Right lobe of liver (tissue), 6 donors: ENCODE data around the gene ZNF548. TPM values are rescaled to one million over a fixed set of nuclear protein-coding genes. Genes with fewer than 3 reads are reported as not detected.

Source experiments
- ATAC-seq, 4 donors: fragments of 200-7000 bp; cut with Tn5 transposase; one replicate each; pipeline ENCODE4 v1.9.1; 2020; ENCODE audit warnings: mild to moderate bottlenecking in 4 of 4, moderate library complexity in 4 of 4
- DNase-seq, 3 donors: peaks; one replicate each; pipeline ENCODE4 v3.0.0-alpha.2; 2020
- H3K27ac ChIP-seq, 3 donors: fragments of 200-600 bp; one replicate each; pipeline ENCODE4 v1.8.0; 2022
- H3K27me3 ChIP-seq, 2 donors: fragments of 200-600 bp; one replicate each; pipeline ENCODE4 v1.8.0; 2022
- H3K36me3 ChIP-seq, 4 donors: fragments of 200-600 bp; sonication (generic) in 1 of 4; one replicate each; pipeline versions ENCODE4 v1.5.1 to v1.8.0; 2017 to 2022; ENCODE audit warnings: control low read depth in 1 of 4
- H3K4me1 ChIP-seq, 4 donors: fragments of 200-600 bp; sonication (generic) in 1 of 4; one replicate each; pipeline versions ENCODE4 v1.5.1 to v1.8.0; 2017 to 2022; ENCODE audit warnings: control low read depth in 1 of 4
- H3K4me3 ChIP-seq, 3 donors: fragments of 200-600 bp; one replicate each; pipeline ENCODE4 v1.8.0; 2022
- H3K9me3 ChIP-seq, 4 donors: fragments of 200-600 bp; sonication (generic) in 1 of 4; one replicate each; pipeline versions ENCODE4 v1.5.1 to v1.8.0; 2017 to 2022; ENCODE audit warnings: control low read depth in 1 of 4
- POLR2A ChIP-seq: fragments of 450-650 bp; IDR thresholded peaks from one replicate; pipeline ENCODE4 v1.6.1; 2017; ENCODE audit warnings: antibody characterized with exemption, mild to moderate bottlenecking
- WGBS: methylation state at CpG from one replicate; pipeline ENCODE4 v1.1.6; 2018; ENCODE audit warnings: low coverage, low lambda C conversion rate; ENCODE audit not compliant: insufficient coverage; ENCODE audit errors: missing lambda C conversion rate; 5-methylcytosine and 5-hydroxymethylcytosine counted together
- intact Hi-C, 2 donors: fragments of 100-400 bp; cut with DNase I; formaldehyde crosslinking; loops; one replicate each; pipeline versions ENCODE4 v1.11.2 to v1.14.1; 2022
- total RNA-seq, 6 experiments: library from RNA; depleted of rRNA in 2 of 6; stranded (reverse); fragments of >200 nt in 2 of 6; fragmentation: NEBNext Ultra II Directional in 3 of 6; extraction: Animal tissue kit (Norgen Biotek cat#: 25700) in 3 of 6; gene quantifications; one replicate each; pipeline versions ENCODE4 v1.1.0 to v1.2.4, GENCODE V29; 2016 to 2023
- TF ChIP-seq, protein P1 (sequence below), 4 donors: fragments of 200-600 bp in 3 of 4; fragments of 450-650 bp in 1 of 4; IDR thresholded peaks; one replicate each; pipeline versions ENCODE4 v1.5.1 to v1.8.0; 2016 to 2022; ENCODE audit warnings: antibody characterized with exemption in 4 of 4, mild to moderate bottlenecking in 2 of 4
- donor health status: DM: no; HTN: yes; CAD: no.
- donor health status: DM: no; HTN: no; CAD: no.
- donor health status: DM: no; HTN: no; CAD: no.
- donor health status: DM: no; HTN: yes; CAD: no.
- donor health status: DM: no; HTN: yes; CAD: no.

ZNF548 gene
- total RNA-seq, 6 experiments from 2014 or later, result 2.3 to 7.0 (median 4.8) TPM

DNA sequence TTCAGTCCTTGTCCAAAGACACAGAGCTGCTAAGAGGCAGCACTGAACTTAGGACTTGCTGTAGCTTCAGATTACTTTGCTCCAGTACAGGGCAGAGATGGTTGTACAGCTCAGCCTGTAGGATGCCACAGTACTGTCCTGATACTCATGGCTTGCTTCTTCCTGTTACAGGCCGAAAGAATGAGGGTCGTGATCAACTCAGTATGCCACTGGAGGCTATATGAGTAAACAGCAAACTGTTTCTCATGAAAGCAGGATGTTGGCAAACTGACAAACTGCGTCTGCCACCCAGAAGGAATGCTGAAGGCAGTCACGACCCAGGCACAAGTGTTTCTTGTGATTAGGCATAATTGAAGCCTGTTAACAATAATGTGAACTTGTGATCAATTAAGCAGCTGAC lies 48.3 kb downstream of the ZNF548 start:
- ATAC-seq (no peak), DNase-seq (no peak)
- intact Hi-C loops, result no loop called here
- H3K36me3 ChIP-seq, result peaks cover 0 to 2% (median 0%) of the 10 kb centered on the region in 4 donors
- H3K4me3 ChIP-seq, result no peak overlapping the region
- H3K27ac ChIP-seq, result no peak overlapping the region
- peaks cover 0 to 3% (median 0%) of the 10 kb centered on the region in 4 donors for H3K9me3 ChIP-seq
- TF ChIP-seq POLR2A, result no peak
- TF ChIP-seq, protein P1, sequence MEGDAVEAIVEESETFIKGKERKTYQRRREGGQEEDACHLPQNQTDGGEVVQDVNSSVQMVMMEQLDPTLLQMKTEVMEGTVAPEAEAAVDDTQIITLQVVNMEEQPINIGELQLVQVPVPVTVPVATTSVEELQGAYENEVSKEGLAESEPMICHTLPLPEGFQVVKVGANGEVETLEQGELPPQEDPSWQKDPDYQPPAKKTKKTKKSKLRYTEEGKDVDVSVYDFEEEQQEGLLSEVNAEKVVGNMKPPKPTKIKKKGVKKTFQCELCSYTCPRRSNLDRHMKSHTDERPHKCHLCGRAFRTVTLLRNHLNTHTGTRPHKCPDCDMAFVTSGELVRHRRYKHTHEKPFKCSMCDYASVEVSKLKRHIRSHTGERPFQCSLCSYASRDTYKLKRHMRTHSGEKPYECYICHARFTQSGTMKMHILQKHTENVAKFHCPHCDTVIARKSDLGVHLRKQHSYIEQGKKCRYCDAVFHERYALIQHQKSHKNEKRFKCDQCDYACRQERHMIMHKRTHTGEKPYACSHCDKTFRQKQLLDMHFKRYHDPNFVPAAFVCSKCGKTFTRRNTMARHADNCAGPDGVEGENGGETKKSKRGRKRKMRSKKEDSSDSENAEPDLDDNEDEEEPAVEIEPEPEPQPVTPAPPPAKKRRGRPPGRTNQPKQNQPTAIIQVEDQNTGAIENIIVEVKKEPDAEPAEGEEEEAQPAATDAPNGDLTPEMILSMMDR (IDR thresholded peaks at IDR 0.05), result no peak
- WGBS, result 100% methylated on average over 1 of the region's 4 CpGs
- no peaks in the 10 kb centered on the region for H3K27me3 ChIP-seq
- H3K4me1 ChIP-seq, result peaks cover 0 to 11% (median 0%) of the 10 kb centered on the region in 4 donors

DNA sequence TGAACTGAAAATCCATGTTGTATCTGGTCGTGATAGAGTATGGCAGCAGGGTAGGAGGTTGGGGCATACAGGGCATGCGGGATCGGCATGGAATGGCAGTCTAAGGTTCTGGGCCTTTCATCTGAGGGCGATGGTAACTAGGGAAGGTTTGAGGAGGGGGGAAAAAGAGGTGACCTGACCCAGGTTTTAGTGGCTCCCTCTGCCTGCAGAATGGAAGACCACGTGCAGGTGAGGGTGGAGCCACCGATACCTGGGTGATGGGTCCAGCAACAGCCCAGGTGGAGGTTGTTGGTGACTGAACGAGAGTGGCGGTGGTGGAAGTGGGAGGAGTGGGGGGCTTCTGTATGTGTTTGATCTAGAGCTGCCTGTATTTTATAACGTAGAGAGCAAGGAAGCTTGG lies 49.3 kb downstream of the ZNF548 start:
- Histone ChIP-seq H3K4me3 (no peak overlapping the region), H3K36me3 (peaks cover 0 to 9% (median 0%) of the 10 kb centered on the region in 4 donors), H3K4me1 (peaks cover 0 to 11% (median 0%) of the 10 kb centered on the region in 4 donors), H3K27ac (no peak overlapping the region), H3K27me3 (no peaks in the 10 kb centered on the region), H3K9me3 (peaks cover 0 to 3% (median 1%) of the 10 kb centered on the region in 4 donors)
- TF ChIP-seq POLR2A, result no peak
- TF ChIP-seq, protein P1 (IDR thresholded peaks at IDR 0.05), result no peak
- ATAC-seq (no peak), DNase-seq (no peak)
- intact Hi-C loops, result no loop called here
- 98% methylated on average over 8 of the region's 9 CpGs for WGBS

DNA sequence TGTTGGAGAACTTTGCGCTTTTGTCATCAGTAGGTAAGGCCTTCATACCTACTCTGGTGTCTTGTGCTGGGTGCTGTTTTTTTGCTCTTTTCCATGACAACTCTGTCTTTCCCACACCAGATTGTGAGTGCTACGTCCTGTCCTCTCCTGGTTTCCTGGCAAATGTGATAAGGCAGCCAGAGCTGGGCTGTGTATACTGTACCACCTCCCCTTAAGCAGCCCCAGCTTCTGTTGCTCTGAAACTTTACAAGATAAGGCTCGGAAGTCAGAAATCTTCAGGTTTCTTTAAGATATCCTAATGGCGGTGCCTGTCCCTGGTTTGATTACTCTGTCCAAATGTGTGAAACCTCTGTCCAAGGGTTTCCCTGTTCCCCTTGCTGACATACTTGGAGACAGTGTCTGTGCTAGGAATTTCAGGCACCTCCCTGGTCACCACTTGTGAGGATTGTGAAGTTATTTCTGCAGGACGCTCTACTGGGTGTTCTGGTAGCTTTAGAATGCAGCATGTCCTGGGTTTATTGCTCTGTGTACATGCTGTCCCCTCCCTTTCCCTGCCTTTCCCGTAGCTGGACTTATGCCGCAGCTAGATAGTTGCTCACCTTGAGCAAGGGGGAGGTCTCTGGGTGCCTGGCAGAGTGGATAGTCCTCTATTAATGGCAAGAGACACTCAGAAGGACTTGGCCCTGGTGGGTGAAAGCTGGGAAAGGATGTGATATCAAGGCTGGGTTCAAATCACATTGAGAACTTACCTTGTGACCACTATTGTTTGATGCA lies 52.5 kb downstream of the ZNF548 start:
- TF ChIP-seq, protein P1 (IDR thresholded peaks at IDR 0.05), result no peak
- no peak for TF ChIP-seq POLR2A
- Histone ChIP-seq H3K36me3 (peaks cover 0 to 10% (median 0%) of the 10 kb centered on the region in 4 donors), H3K4me3 (no peak overlapping the region), H3K27me3 (no peaks in the 10 kb centered on the region), H3K9me3 (peaks cover 0 to 5% (median 4%) of the 10 kb centered on the region in 4 donors), H3K27ac (no peak overlapping the region), H3K4me1 (no peaks in the 10 kb centered on the region)
- intact Hi-C loops, result no loop called here
- 74% methylated on average over 6 of the region's 7 CpGs for WGBS
- ATAC-seq, result no peak
- DNase-seq, result no peak

DNA sequence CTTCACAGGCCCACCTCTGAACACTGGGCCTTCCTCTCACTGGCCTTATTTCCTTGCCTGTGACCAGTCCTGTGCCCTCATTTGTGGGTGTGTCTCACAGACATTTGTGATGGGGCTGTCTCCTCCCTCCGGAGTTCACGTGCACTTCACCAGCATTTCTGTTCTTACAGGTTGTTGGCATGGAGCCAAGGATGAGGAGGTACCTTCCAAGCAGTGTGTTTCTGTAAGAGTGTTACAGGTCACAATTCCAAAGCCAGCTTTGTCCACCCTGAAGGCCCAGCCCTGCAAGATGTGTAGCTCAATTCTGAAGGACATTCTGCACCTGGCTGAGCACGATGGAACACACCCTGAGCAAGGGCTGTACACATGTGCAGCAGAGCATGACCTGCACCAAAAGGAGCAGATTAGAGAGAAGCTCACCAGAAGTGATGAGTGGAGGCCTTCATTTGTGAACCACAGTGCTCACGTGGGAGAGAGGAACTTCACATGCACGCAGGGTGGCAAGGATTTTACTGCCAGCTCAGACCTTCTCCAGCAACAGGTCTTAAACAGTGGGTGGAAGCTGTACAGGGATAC lies 53.6 kb downstream of the ZNF548 start:
- H3K27me3 ChIP-seq, result no peaks in the 10 kb centered on the region
- H3K27ac ChIP-seq, result no peak overlapping the region
- ATAC-seq (no peak), DNase-seq (no peak)
- no peaks in the 10 kb centered on the region for H3K4me1 ChIP-seq
- peaks cover 0 to 10% (median 0%) of the 10 kb centered on the region in 4 donors for H3K36me3 ChIP-seq
- H3K4me3 ChIP-seq, result no peak overlapping the region
- H3K9me3 ChIP-seq, result peaks cover 0 to 5% (median 4%) of the 10 kb centered on the region in 4 donors
- 58% methylated on average over 2 of the region's 5 CpGs for WGBS
- intact Hi-C loops, result no loop called here
- TF ChIP-seq, protein P1 (IDR thresholded peaks at IDR 0.05), result no peak
- TF ChIP-seq POLR2A, result no peak
